D341Med (cell line): ENCODE data around the gene ABITRAM.
A peak's percentile ranks its signal among the peaks of the same experiment; 100 is the strongest.
"Not testable (repeated sequence)": the region's sequence is repeated elsewhere in the genome, so short reads cannot be mapped to it uniquely, and the experiment has no call there.

Experiments
- DNase-seq: peaks from one replicate; pipeline ENCODE4 v3.0.0; 2012; ENCODE audit warnings: low spot score

The ABITRAM gene

GRCh38 chr9:108928386-108928785 lies 5.8 kb upstream of the ABITRAM start:
- DNase-seq = no peak

- no peak for DNase-seq
Observed at GRCh38 chr9:108933231-108933717, 926 bp upstream of the ABITRAM start.

DNA sequence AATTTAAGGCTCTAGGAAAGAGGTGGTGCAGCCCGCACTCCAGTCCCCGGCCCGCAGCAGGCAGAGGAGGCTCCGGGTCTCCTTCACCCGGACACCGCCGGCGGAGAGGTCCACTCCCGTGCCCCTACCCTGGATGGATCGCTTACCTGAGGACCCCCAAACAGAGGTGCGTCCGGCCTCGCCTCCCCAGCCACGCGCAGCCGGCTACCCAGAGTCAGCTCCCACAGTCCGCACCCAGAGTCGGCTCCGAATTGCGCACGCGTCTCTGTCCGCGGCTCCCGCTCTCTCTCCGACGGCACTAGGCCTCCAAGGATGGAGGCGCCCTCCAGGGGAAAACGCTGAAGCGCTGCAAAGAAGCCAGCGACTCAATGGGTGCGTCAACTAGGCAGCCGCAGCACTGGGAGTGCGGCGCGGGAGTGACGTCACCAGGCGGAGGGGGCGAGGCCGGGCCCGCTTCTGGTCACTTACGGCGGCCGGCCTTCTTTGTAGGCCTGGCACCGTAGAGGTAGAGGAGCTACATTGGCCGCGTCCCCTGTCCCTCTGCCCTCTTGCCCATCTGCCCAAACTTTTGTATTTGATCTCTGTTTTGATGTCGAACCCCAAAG lies 380 bp upstream of the ABITRAM start, which contains the start of gene ELP1:
Gene ELP1, minus strand, starts transcription at position 407 of the 605 bp plus-strand sequence. CDS start 2,978 bp downstream, outside the sequence.
- peak; percentile 94 for DNase-seq

DNA sequence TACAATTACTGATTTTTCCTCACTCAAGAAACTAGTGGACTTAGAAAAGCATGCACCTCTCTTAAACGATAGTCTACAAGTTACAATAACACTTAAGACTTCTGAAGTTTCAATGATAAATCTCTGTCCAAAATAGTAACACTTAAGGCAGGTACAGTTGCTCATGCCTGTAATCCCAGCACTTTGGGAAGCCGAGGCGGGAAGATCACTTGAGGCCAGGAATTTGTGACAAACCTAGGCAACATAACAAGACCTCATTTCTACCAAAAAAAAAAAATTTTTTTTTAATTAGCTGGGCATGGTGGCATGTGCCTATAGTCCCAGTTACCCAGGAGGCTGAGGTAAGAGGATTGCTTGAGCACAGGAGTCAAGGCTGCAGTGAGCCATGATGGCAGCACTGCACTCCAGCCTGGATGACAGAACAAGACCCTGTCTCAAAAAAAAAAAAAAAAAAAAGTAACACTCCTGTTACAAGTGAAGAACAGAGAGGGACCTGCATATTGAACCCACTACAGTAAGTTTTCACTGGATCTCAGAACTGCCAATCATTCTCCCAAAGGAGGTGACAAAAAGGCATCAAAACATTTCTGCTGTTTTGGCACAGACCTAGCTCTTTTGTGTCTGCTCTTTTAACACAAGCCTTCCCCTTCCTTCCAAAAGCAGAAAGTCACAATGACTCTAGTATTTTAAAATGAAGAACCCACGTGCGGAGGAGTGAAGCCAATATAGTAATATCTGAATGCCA lies 3.5 kb downstream of the ABITRAM start:
- DNase-seq = no peak

- no peak for DNase-seq
Observed at GRCh38 chr9:108939975-108940374, 5.8 kb downstream of the ABITRAM start.

- no peak for DNase-seq
Observed at GRCh38 chr9:108950168-108950567, 16.0 kb downstream of the ABITRAM start.

DNA sequence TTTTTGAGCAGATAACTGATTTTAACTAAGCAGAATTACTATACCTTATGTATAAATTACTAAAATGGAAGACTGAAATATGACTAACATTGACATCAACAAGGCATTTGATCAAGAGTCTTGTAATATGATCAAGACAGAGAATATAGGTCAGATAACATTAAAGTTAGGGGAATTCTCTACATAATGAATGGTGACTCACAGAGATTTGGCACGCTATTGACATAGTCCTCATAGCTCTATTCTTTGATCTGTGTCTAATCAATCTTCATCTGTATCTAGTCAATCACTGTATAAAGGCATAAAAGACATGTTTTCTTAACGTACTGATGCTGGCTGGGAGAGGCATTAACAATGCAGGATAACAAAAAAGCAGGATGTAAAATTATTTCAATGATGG lies 17.4 kb downstream of the ABITRAM start:
- no peak for DNase-seq

DNA sequence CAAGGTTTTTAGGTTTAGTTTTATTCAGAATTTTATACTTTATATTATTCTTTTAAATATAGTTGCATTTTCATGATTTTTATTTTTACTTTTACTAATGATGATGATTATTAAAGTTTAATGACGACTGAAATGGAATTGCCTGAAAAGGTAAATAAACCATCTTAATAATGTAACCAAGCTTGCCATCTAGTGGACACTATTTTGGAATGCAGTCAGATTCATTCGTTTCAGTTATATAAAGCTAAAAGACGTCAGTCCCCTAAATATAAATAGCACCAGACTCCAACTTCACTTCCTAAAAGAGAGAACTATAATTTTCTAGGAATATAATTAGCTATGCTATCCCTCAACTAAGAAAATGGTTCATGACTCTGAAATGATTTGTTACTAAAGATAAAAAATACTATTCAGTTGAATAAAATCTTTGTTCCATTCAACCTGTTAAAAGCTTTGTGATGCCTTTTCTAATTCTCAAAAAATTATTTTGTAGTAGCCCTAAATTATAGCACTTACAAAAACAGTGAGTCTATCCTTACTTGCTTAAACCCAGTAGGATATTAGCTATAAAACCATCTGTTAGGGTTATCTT lies 19.9 kb downstream of the ABITRAM start:
- peak; percentile 31 for DNase-seq

DNA sequence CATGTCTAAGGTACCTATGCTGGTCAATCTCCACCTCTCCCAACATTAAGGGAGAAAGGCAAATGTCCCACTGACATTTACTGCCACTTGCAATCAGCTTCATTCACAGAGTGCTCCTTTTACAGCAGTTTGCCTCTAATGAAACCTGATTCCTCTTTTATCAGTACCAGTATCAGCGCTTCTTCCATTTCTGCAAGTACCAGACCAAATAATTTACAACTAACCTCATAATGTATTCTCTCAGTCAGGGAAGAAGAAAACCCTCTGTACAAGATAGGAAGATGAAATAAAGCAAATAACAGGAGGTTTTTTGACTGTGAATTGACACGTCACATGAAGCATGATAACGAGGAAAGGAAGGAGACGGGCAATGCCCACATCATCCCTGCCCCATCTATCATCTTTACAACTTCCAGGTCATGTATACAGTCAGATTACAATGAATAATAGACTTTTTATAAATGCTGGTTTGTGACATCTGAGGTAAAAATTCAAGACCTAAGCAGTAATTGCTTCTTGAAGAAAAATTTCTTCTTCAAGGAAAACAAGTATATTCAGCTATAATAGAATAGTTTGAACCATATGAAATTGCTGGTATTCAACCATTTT lies 21.9 kb downstream of the ABITRAM start:
- DNase-seq = no peak

GRCh38 chr9:108956631-108957026 lies 22.4 kb downstream of the ABITRAM start:
- no peak for DNase-seq

DNA sequence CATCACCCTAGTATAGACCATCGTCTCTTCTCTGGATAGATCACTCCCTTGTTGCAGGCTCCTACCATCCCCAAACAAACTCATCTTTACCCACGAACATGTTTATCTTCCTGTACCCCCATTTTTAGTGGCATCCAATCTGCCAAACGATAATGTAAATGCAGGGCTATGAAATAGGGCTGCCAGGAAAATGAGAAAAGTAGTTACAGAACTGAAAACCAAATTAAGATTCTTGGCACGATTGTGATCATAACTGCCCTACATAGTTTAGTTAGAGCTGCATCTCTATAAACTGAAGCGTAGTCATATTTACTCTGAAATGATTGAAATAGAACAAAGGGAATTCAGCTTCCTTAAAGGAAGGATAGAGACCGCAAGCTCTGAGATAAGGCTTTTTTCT lies 26.1 kb downstream of the ABITRAM start:
- DNase-seq = no peak

GRCh38 chr9:108961151-108961550 lies 27.0 kb downstream of the ABITRAM start:
- no peak for DNase-seq

- no peak for DNase-seq
Observed at GRCh38 chr9:108963459-108964143, 29.4 kb downstream of the ABITRAM start.

DNA sequence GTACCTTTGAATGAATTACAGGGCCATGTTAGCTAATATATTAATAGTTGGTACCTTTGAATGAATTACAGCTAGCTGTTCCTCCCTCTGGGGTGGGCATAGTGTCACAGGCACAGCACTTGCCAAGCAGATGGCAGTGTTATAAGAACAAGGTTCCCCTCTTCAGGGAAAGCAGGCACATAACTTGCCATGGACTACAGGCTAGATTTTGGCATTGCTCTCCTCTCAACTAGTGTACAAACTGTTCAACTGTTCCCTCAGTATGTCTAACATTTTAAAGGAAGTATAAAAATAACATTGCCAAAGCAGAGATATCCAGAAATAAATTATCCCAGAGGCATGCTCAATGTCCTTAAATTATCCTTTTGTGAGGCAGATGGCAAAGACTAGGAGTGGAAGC lies 33.7 kb downstream of the ABITRAM start:
- no peak for DNase-seq

GRCh38 chr9:108971392-108971791 lies 37.2 kb downstream of the ABITRAM start:
- DNase-seq = not testable (repeated sequence)

- DNase-seq = peak; percentile 17
Observed at GRCh38 chr9:108972186-108972585, 38.0 kb downstream of the ABITRAM start.

DNA sequence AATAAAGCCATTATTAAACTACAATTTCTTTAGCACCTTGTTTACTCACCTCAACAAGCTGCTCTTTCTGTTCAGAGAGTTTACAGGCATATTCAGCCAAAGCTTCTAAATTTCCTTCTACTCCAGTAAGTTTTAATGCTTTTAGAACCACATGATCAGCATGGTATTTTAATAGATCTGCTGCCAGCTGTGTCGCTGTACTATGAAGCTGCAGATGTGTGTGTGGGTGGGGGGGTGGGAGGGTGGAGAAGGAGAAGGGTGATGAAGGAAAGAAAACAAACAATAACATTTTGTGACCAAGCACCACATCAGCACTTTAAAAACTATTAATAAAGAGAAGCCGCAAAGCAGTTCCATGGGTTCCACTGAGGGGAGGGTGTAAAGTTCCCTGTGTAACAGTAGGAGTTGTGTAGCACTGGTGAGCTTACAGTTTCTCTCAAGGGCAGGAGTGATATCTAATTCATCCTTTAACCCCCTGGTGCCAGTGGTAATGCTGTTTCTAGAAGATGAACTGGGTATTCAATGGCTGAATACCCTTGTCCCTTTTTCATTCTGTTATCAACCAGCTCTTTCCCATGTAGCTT lies 38.5 kb downstream of the ABITRAM start:
- DNase-seq = no peak

GRCh38 chr9:108973895-108974294 lies 39.7 kb downstream of the ABITRAM start:
- DNase-seq = no peak

DNA sequence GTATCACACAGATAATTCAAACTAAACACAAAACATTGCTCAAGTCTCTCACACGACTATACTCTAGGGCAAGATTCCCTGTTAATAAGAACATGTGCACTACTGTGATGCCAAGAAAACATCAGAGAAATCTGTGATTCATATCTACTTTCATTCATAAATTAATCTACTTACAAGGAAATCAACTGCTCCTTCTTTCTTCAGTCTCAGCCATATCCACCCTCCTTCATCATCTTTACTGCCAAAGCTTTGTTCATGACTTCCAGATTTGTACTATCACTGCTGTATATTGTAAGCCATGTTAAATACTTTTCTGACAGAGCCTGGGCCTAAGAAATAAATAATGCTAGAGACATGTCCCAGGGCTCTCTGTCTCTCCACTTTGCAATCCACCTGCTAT lies 44.0 kb downstream of the ABITRAM start:
- no peak for DNase-seq

- no peak for DNase-seq
Observed at GRCh38 chr9:108980893-108981292, 46.7 kb downstream of the ABITRAM start.

- DNase-seq = no peak
Observed at GRCh38 chr9:108983885-108984284, 49.7 kb downstream of the ABITRAM start.
